Naive B cell (primary cell): ENCODE measurements around the gene STK38L. TPM values are rescaled to one million over a fixed set of nuclear protein-coding genes. Genes with fewer than 3 reads are reported as not detected.

Experiments used
- ATAC-seq, 2 donors: fragments of 150-1000 bp; cut with Tn5 transposase; 2 replicates each; pipeline ENCODE4 v1.10.0; 2021; ENCODE audit warnings: low read depth in 2 of 2, mild to moderate bottlenecking in 2 of 2, moderate library complexity in 2 of 2
- DNase-seq: peaks from one replicate; pipeline ENCODE4 v3.0.0; 2022
- H3K27ac Mint-ChIP-seq, 6 donors: one replicate each; pipeline ENCODE4 v1.8.0; 2020 to 2022; ENCODE audit warnings: mild to moderate bottlenecking in 6 of 6, mixed read lengths in 6 of 6, moderate library complexity in 5 of 6, inconsistent platforms in 2 of 6
- H3K27me3 Mint-ChIP-seq, 3 donors: one replicate each; pipeline ENCODE4 v1.8.0; 2021 to 2022; ENCODE audit warnings: mixed read lengths in 3 of 3, mild to moderate bottlenecking in 1 of 3
- H3K36me3 Mint-ChIP-seq, 2 donors: one replicate each; pipeline ENCODE4 v1.8.0; 2020 to 2022; ENCODE audit warnings: mixed read lengths in 2 of 2, inconsistent platforms in 1 of 2, mild to moderate bottlenecking in 1 of 2
- H3K4me1 Mint-ChIP-seq, 3 donors: one replicate each; pipeline ENCODE4 v1.8.0; 2020 to 2022; ENCODE audit warnings: mixed read lengths in 3 of 3, inconsistent platforms in 1 of 3, mild to moderate bottlenecking in 1 of 3, moderate library complexity in 1 of 3
- H3K4me3 Mint-ChIP-seq, 8 donors: one replicate each; pipeline ENCODE4 v1.8.0; 2020 to 2022; ENCODE audit warnings: mild to moderate bottlenecking in 8 of 8, mixed read lengths in 8 of 8, moderate library complexity in 8 of 8, inconsistent platforms in 2 of 8
- H3K9me3 Mint-ChIP-seq, 7 donors: one replicate each; pipeline ENCODE4 v1.8.0; 2020 to 2022; ENCODE audit warnings: mixed read lengths in 7 of 7, mild to moderate bottlenecking in 5 of 7, inconsistent platforms in 2 of 7, moderate library complexity in 1 of 7
- polyA plus RNA-seq, 6 donors: library from polyadenylated mRNA; unstranded; fragments of 300-500 nt; fragmentation: Illumina TruSeq; gene quantifications; one replicate each; pipeline ENCODE4 v1.2.3, GENCODE V29; 2021; ENCODE audit warnings: low read depth in 6 of 6

Gene STK38L
- polyA plus RNA-seq, 6 donors from 2014 or later: 5.0 to 10.4 (median 8.2) TPM

DNA sequence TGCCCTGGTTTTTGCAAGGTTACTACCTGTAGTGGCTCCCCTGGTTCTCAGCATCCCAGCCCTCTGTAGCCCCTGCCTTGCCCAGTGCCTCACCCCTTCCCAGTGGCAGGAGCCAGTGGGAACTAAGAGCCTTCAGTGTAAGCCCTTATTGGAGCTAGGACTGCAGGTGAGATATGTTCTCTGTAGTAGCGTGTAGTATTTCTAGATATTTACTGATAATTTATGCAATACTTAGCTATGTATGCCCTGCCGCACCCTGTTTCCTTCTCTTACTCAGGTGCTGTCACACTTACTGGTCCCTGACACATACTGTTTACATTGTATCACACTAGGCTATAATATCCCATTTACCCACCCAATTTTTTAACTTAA is 92.2 kb downstream of the STK38L start:
- no peaks in the 10 kb centered on the region for H3K9me3 Mint-ChIP-seq
- peaks cover 0 to 22% (median 19%) of the 10 kb centered on the region in 3 donors for H3K27me3 Mint-ChIP-seq

DNA sequence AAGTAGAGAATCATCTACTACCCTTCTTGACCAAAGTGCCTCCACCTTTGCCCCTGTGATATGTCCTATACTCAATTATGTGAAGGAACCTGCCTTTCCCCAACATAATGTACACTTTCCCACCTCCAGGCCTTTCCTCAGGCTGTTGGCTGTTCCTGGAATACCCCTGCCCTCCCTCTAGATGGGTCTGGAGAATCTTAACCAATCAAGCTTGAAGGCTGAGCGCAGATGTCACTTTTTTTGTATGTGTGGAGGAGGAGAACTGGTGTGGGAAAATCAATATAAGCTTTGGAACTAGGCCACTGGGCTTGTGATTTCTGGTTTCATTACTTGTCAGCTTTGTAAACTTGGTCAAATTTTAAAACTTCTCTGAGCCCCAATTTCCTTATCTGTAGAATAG is 93.3 kb downstream of the STK38L start:
- H3K27me3 Mint-ChIP-seq: peaks cover 0 to 13% (median 8%) of the 10 kb centered on the region in 3 donors
- peaks cover 7 to 10% (median 8%) of the 10 kb centered on the region in 3 donors for H3K4me1 Mint-ChIP-seq
- H3K9me3 Mint-ChIP-seq: no peaks in the 10 kb centered on the region
- peaks cover 0 to 6% of the 10 kb centered on the region in 2 donors for H3K36me3 Mint-ChIP-seq
- H3K27ac Mint-ChIP-seq: no peak overlapping the region
- no peak for ATAC-seq
- no peak for DNase-seq
- no peak overlapping the region for H3K4me3 Mint-ChIP-seq

More for the DNA sequence above, 92.2 kb downstream of the STK38L start:
- Mint-ChIP-seq H3K4me3 (peak overlapping the region in 1 of 8 donors; percentile 16), H3K4me1 (peaks cover 11 to 14% (median 13%) of the 10 kb centered on the region in 3 donors), H3K27ac (peak overlapping the region in 1 of 6 donors; percentile 60), H3K36me3 (peaks cover 0 to 6% of the 10 kb centered on the region in 2 donors)
- no peak for DNase-seq
- no peak for ATAC-seq

DNA sequence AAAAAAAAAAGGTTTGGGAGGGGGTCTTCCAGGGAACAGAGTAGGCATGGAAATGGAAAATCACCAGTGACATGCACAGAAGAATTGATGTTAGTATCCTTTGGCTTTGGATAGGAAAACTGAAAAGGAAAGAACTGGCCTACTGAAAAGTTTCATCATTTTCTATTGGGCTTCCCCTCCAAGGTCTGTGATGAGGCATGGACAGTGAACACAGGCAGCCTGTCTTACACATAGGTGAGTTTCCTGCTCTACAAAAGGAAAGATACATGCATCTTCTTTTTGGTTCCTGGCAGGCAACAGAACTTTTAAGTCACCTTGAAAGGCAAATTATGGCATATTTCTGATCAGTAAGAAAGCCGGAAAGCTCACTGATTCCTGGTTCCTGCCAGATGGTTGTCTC is 94.4 kb downstream of the STK38L start:
- H3K27me3 Mint-ChIP-seq: peaks cover 0 to 9% (median 3%) of the 10 kb centered on the region in 3 donors
- H3K4me1 Mint-ChIP-seq: peaks cover 2 to 6% (median 5%) of the 10 kb centered on the region in 3 donors
- H3K36me3 Mint-ChIP-seq: peaks cover 0 to 3% of the 10 kb centered on the region in 2 donors
- H3K27ac Mint-ChIP-seq: no peak overlapping the region
- no peak overlapping the region for H3K4me3 Mint-ChIP-seq
- H3K9me3 Mint-ChIP-seq: no peaks in the 10 kb centered on the region
- ATAC-seq: no peak
- no peak for DNase-seq

DNA sequence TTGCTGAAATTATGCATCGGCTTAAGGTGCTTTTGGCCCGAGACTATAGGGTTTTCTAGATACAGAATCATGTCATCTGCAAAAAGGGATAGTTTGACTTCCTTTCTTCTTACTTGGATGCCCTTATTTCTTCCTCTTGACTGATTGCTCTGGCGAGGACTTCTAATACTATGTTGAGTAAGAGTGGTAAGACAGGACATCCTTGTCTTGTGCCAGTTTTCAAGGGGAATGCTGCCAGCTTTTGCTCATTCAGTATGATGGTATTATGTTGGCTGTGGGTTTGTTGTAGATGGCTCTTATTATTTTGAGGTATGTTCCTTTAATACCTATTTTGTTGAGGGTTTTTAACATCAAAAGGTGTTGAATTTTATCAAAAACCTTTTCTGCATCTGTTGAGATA is 96.9 kb downstream of the STK38L start:
- no peak for DNase-seq
- Mint-ChIP-seq H3K36me3 (no peaks in the 10 kb centered on the region), H3K4me3 (no peak overlapping the region), H3K9me3 (no peaks in the 10 kb centered on the region), H3K27me3 (no peaks in the 10 kb centered on the region), H3K4me1 (peaks cover 0 to 3% (median 0%) of the 10 kb centered on the region in 3 donors), H3K27ac (no peak overlapping the region)
- ATAC-seq: no peak

DNA sequence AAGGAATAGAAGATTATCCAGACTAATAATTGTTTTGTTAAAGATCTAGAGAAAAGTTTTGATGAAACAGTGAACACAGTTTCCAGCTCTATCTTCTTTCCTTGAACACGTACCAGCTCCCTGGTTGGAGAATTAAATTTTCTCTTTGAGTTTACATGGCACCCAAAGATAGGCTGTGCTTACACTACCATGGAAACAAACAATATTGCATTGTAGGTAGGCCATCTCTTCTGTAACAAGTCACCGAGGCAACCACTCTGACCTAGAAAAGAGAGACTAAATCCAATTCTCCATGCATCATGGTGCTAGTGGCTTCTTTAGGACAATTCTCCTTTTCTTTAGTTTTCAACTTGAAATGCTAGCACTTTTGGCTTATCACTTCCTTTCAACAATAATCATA is 98.5 kb downstream of the STK38L start:
- Mint-ChIP-seq H3K4me1 (peaks cover 0 to 3% (median 0%) of the 10 kb centered on the region in 3 donors), H3K4me3 (no peak overlapping the region), H3K9me3 (no peaks in the 10 kb centered on the region), H3K27me3 (no peaks in the 10 kb centered on the region), H3K27ac (no peak overlapping the region), H3K36me3 (no peaks in the 10 kb centered on the region)
- no peak for DNase-seq
- ATAC-seq: no peak

DNA sequence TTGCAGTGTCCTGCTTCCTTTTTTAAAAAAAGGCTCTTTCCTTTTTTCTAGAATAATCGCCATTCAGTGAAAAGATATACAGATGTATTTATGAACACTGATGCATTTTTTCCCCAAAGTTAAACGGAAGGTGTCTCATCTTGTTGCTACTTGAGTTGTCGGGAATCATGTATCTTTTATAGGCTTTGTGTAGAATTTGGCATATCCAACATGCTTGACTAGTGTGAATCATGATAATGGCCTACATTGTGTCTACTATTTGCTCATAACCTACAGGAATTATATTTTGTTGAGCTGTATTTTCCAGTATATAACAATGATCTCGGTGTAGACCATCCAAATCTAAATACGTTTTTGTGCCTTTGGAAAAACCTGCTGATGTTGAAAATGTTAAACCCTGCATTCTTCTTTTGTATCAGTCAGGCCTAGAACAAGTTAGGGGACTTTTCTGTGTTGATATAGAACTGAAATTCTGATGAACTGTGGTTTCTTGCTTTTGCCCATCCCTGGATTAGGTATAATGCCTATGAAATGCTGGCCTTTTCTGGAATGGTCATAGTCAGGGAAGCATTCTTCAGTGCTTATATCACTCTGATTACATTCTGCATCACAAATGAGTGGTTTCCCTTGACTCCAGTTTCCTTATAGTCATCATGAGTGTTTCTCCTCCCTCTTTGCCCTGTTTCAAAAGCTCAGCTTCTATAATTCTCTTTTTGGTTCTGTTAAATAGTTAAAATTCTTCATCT is 99.3 kb downstream of the STK38L start:
- no peak overlapping the region for H3K27ac Mint-ChIP-seq
- H3K36me3 Mint-ChIP-seq: no peaks in the 10 kb centered on the region
- no peaks in the 10 kb centered on the region for H3K27me3 Mint-ChIP-seq
- DNase-seq (no peak), ATAC-seq (no peak)
- H3K9me3 Mint-ChIP-seq: no peaks in the 10 kb centered on the region
- no peak overlapping the region for H3K4me3 Mint-ChIP-seq
- peaks cover 0 to 3% (median 0%) of the 10 kb centered on the region in 3 donors for H3K4me1 Mint-ChIP-seq

DNA sequence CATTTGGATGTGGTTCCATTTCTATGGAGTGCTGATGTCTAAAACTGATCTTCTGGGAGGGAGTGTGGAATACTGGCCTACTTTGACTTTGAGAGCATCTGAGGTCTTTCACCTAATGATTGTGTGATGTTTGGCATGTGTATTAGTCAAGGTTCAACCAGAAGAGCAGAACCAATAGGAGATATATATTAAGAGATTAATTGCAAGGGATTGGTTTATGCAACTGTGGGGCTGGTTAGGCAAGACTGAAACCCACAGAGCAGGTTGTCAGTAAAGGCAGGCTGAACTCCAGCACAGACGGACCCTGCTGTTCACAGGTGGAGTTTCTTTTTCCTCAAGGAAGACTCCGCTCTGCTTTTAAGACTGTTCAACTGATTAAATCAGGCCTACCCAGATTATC is 100.2 kb downstream of the STK38L start:
- no peak for ATAC-seq

DNA sequence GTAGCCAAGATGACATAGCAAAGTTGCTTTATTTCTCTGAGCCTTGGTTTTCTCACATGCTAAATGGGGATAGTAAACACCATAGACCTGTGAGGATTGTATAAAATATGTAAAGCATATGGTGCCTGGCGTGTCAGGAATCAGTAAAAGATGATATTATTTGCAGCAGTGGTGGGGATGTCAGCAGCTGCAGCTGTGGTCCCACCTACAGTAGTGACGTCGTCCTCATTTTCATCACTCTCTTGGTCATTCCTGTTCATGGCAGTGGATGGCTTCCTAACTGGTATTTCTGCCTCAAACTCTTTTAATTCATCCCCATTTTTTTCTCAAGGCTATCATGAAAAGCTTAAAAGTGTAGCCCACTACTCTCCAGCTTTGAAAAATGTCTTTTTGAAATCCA is 100.7 kb downstream of the STK38L start:
- no peak for ATAC-seq
- no peaks in the 10 kb centered on the region for H3K36me3 Mint-ChIP-seq
- H3K9me3 Mint-ChIP-seq: no peaks in the 10 kb centered on the region
- H3K27me3 Mint-ChIP-seq: no peaks in the 10 kb centered on the region
- peaks cover 0 to 3% (median 0%) of the 10 kb centered on the region in 3 donors for H3K4me1 Mint-ChIP-seq
- H3K4me3 Mint-ChIP-seq: no peak overlapping the region
- no peak for DNase-seq
- H3K27ac Mint-ChIP-seq: no peak overlapping the region

More for the DNA sequence above, 100.2 kb downstream of the STK38L start:
- no peak overlapping the region for H3K27ac Mint-ChIP-seq
- no peaks in the 10 kb centered on the region for H3K9me3 Mint-ChIP-seq
- H3K27me3 Mint-ChIP-seq: no peaks in the 10 kb centered on the region
- H3K4me3 Mint-ChIP-seq: no peak overlapping the region
- no peak for DNase-seq
- H3K36me3 Mint-ChIP-seq: no peaks in the 10 kb centered on the region
- H3K4me1 Mint-ChIP-seq: peaks cover 0 to 3% (median 0%) of the 10 kb centered on the region in 3 donors

DNA sequence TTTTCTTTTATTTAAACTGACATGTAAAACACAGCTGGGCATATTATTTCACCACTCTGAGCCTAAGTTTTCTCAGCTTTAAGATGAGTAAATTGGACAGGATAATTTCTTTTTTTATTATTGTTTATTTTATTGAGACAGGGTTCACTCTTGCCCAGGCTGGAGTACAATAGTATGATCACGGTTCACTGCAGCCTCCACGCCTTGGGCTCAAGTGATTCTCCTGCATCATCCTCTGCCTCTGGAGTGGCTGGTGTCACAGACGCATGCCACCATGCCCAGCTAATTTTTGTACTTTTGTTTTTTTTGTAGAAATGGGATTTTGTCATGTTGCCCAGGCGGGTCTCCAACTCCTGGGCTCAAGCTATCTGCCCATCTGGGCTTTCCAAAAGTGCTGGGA is 101.3 kb downstream of the STK38L start:
- no peaks in the 10 kb centered on the region for H3K27me3 Mint-ChIP-seq
- no peaks in the 10 kb centered on the region for H3K36me3 Mint-ChIP-seq
- ATAC-seq: no peak
- H3K4me3 Mint-ChIP-seq: no peak overlapping the region
- DNase-seq: no peak
- peaks cover 0 to 3% (median 0%) of the 10 kb centered on the region in 3 donors for H3K4me1 Mint-ChIP-seq
- no peaks in the 10 kb centered on the region for H3K9me3 Mint-ChIP-seq
- no peak overlapping the region for H3K27ac Mint-ChIP-seq

DNA sequence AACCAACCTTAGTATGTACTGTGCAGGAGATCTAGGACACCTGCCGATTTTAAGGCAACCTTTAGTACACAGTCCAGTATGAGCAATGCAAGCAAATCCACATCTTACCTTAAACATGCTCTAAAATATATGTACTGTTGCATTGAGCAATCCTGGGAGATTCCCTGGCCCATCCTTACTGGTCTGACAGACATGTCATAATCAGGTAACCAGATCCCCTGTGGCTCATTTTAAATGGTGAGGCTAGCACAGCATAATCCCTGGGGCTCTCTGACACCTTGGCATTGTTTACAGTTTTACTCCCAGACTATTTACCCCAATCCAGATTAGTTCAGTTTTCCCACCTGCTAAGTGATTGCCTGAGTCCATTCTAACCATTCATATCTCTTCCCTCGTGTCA is 103.7 kb downstream of the STK38L start:
- peak overlapping the region in 1 of 6 donors; percentile 49 for H3K27ac Mint-ChIP-seq
- DNase-seq (no peak), ATAC-seq (no peak)
- H3K27me3 Mint-ChIP-seq: no peaks in the 10 kb centered on the region
- H3K4me3 Mint-ChIP-seq: no peak overlapping the region
- no peaks in the 10 kb centered on the region for H3K36me3 Mint-ChIP-seq
- no peaks in the 10 kb centered on the region for H3K9me3 Mint-ChIP-seq
- peaks cover 0 to 7% (median 0%) of the 10 kb centered on the region in 3 donors for H3K4me1 Mint-ChIP-seq

DNA sequence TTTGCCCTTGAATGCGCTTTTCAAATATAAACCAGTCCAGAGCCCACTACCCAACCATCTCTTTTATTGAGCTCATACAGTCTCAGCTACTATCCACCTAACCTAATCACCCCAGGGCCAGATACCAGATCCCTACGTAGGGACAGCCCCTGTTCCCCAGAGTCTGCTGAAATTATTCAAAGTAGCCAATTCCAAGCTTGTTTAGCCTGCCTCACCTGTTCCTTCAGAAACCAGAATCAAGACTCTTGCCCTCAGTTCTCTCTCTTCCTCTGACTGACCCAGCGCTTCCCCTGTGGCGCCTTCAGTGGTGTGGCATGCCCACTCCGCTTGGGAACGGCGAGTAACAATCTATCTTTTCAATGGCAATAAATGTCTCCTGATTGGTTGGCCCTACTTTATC is 107.4 kb downstream of the STK38L start:
- ATAC-seq (no peak), DNase-seq (no peak)
- H3K9me3 Mint-ChIP-seq: peaks cover 0 to 1% (median 0%) of the 10 kb centered on the region in 7 donors
- no peaks in the 10 kb centered on the region for H3K36me3 Mint-ChIP-seq
- H3K27ac Mint-ChIP-seq: no peak overlapping the region
- no peaks in the 10 kb centered on the region for H3K27me3 Mint-ChIP-seq
- H3K4me3 Mint-ChIP-seq: no peak overlapping the region
- peaks cover 0 to 4% (median 0%) of the 10 kb centered on the region in 3 donors for H3K4me1 Mint-ChIP-seq

DNA sequence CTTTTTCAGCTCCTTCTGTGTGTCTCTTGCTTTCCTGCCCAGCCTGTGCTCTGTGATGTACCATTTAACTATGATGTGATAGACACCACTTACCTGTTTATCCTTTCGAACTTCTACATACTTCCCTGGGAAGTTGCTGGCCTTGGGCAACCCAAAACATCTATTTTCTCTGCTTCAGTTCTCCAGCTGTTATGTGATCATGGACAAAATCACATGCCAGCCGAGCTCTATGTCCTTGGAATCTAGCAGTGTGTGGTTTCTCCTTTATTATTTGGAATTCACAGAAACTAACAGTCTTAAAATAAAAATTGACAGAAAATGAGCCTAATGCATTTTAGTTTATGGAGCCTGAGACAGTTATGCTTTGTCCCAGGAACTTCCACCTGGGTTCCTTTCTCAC is 111.4 kb downstream of the STK38L start:
- Mint-ChIP-seq H3K36me3 (no peaks in the 10 kb centered on the region), H3K9me3 (peaks cover 0 to 1% (median 0%) of the 10 kb centered on the region in 7 donors), H3K4me3 (no peak overlapping the region), H3K27me3 (no peaks in the 10 kb centered on the region), H3K4me1 (peaks cover 0 to 4% (median 0%) of the 10 kb centered on the region in 3 donors), H3K27ac (no peak overlapping the region)
- DNase-seq: no peak
- no peak for ATAC-seq

DNA sequence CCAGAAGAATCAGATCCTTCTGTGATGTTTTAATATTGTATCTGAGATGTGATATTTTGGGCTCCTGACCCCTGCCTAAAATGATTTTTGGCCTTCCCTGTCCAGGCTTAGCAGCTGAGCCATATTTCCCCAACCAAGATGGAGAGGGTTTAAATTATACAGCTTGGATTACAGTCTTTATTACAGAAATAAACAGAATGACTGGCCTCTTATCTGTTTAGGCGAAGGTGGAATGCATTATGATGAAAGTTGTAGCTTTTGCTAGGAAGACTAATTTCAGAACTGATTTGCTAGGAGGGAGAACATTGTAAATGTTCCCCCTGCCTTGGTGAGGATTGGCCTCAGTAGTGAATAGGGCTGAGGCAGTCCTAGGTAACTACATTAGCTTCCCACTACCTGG is 111.9 kb downstream of the STK38L start:
- Mint-ChIP-seq H3K27me3 (no peaks in the 10 kb centered on the region), H3K4me3 (no peak overlapping the region), H3K36me3 (no peaks in the 10 kb centered on the region), H3K4me1 (peaks cover 0 to 4% (median 0%) of the 10 kb centered on the region in 3 donors), H3K9me3 (peaks cover 0 to 1% (median 0%) of the 10 kb centered on the region in 7 donors), H3K27ac (no peak overlapping the region)
- no peak for DNase-seq
- no peak for ATAC-seq

DNA sequence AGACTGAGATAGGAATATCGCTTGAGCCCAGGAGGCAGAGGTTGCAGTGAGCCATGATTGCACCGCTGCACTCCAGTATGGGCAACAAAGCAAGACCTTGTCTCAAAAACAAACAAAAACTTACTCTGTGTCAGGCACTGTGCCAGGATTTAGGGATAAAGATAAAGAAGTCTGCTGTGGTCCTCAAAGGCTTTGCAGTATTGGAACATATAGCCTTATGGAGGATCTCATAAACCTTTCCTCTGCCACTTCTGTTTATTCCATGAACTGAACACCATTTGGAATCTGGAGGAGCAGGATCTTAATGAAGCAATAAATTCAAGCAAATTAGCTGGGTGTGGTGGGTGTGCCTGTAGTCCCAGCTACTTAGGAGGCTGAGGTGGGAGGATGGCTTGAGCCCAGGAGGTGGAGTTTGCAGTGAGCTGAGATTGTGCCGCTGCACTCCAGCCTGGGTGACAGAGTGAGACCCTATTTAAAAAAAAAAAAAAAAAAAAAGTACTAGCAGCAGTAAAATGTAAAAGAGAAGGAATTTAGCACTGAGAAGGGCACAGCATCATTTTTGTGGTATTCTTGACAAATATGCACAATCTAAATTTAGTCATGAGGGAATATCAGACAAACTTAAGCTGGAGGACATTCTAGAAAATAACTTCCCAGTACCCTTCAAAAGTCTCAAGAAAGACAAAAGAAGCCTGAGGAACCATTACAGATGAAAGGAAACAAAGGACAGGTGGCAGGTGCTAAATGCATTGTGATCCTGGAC is 115.7 kb downstream of the STK38L start:
- ATAC-seq: no peak
- Mint-ChIP-seq H3K4me3 (no peak overlapping the region), H3K27ac (no peak overlapping the region), H3K9me3 (peaks cover 0 to 2% (median 0%) of the 10 kb centered on the region in 7 donors), H3K27me3 (no peaks in the 10 kb centered on the region), H3K36me3 (peaks cover 0 to 7% of the 10 kb centered on the region in 2 donors), H3K4me1 (no peaks in the 10 kb centered on the region)
- no peak for DNase-seq
